Measurements from ENCODE around the gene CMIP. TPM values are rescaled to one million over a fixed set of nuclear protein-coding genes. Genes with fewer than 3 reads are reported as not detected.

Gene CMIP
- total RNA-seq, 1 experiment from 2014 or later = 25.7 TPM

DNA sequence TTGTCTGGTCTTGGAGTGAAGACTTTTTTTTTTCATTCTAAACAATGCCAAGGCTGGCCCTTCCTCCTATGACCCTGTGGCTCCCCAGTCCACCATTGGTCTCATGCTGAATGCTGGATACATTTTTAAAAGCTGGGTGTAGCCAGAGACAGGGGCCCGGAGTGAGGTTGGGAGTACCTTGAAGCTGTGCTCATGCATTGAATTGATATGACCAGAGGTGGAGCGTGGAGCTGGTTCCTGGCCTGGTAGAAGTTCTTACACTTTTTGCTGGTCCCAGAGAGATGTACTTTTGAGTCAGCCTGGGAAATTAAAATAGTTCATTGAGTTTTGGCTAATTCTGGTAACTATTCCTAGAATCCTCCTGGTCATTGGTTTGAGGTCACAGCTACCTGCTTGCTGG, 83.6 kb downstream of the CMIP start:
- Histone ChIP-seq H3K9ac (ENCODE audit: low read length) (no peak overlapping the region), H3K4me1 (ENCODE audit: insufficient read depth, low read length) (peaks cover 36% of the 10 kb centered on the region), H3F3A (ENCODE audit: low read length, unreplicated experiment) (no peaks in the 10 kb centered on the region), H3K27ac (ENCODE audit: low read length) (no peak overlapping the region), H2AFZ (ENCODE audit: low read length) (no peak overlapping the region), H3K4me3 (ENCODE audit: low read length) (no peak overlapping the region), H3K27me3 (ENCODE audit: low read length) (no peaks in the 10 kb centered on the region), H3K9me2 (replicated peaks; ENCODE audit: low read length) (no peaks in the 10 kb centered on the region), H3K36me3 (ENCODE audit: low read depth, low read length) (peaks cover 22% of the 10 kb centered on the region), H4K20me1 (ENCODE audit: low read length) (0 out of 2 replicates have a peak, but pooled peaks cover 5% of the 10 kb centered on the region), H3K4me2 (ENCODE audit: low read length) (no peak overlapping the region), H3K79me2 (ENCODE audit: low read length) (peaks cover 100% of the 10 kb centered on the region), H3K9me3 (ENCODE audit: low read length) (no peaks in the 10 kb centered on the region)
- no TSS peak for BruUV-seq (replicated peaks)
- no peak for ATAC-seq
- intact Hi-C loops (cut with micrococcal nuclease) = no loop called here
- no peak for DNase-seq
- ChIA-PET CTCF (no interaction called here), POLR2A (ENCODE audit: unreplicated experiment) (no interaction called here)
- TF ChIP-seq, protein P1, sequence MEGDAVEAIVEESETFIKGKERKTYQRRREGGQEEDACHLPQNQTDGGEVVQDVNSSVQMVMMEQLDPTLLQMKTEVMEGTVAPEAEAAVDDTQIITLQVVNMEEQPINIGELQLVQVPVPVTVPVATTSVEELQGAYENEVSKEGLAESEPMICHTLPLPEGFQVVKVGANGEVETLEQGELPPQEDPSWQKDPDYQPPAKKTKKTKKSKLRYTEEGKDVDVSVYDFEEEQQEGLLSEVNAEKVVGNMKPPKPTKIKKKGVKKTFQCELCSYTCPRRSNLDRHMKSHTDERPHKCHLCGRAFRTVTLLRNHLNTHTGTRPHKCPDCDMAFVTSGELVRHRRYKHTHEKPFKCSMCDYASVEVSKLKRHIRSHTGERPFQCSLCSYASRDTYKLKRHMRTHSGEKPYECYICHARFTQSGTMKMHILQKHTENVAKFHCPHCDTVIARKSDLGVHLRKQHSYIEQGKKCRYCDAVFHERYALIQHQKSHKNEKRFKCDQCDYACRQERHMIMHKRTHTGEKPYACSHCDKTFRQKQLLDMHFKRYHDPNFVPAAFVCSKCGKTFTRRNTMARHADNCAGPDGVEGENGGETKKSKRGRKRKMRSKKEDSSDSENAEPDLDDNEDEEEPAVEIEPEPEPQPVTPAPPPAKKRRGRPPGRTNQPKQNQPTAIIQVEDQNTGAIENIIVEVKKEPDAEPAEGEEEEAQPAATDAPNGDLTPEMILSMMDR (conservative IDR thresholded peaks at IDR 0.05; ENCODE audit: low read depth, low read length) = no peak
- TF ChIP-seq EZH2phosphoT487 (IDR thresholded peaks at IDR 0.05; ENCODE audit: borderline replicate concordance, low read length) (no peak), EZH2 (IDR thresholded peaks at IDR 0.05; ENCODE audit: low read length, unreplicated experiment) (no peak)

DNA sequence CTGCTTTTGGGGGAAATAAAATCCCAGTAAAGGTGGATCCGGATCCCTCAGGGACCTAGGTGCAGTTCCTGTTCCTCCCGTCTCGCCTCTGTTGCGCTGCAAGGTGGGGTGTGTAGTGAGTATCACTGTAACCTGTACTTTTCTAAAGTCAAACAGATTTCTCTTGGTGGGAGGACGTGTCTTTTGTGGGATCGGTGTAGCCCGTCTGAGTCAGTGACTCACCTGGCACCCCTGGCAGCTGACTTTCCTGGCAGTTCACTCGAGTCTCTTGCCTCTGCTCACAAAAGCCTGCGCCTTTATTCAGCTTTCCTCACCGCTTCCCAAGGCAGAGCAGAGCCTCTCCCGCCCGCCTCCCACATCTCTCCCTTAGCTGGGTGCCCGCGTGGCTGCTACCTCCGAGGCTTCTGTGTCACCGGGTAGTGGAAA, 85.7 kb downstream of the CMIP start:
- POLR2A ChIA-PET (ENCODE audit: unreplicated experiment) = no interaction called here
- Histone ChIP-seq H3K9me2 (replicated peaks; ENCODE audit: low read length) (no peaks in the 10 kb centered on the region), H3K27ac (ENCODE audit: low read length) (no peak overlapping the region), H3F3A (ENCODE audit: low read length, unreplicated experiment) (no peaks in the 10 kb centered on the region), H3K9ac (ENCODE audit: low read length) (no peak overlapping the region), H3K9me3 (ENCODE audit: low read length) (no peaks in the 10 kb centered on the region), H3K79me2 (ENCODE audit: low read length) (peaks cover 100% of the 10 kb centered on the region), H3K27me3 (ENCODE audit: low read length) (no peaks in the 10 kb centered on the region), H2AFZ (ENCODE audit: low read length) (no peak overlapping the region), H3K4me3 (ENCODE audit: low read length) (no peak overlapping the region), H3K4me2 (ENCODE audit: low read length) (no peak overlapping the region), H3K4me1 (ENCODE audit: insufficient read depth, low read length) (peaks cover 21% of the 10 kb centered on the region), H3K36me3 (ENCODE audit: low read depth, low read length) (peaks cover 18% of the 10 kb centered on the region), H4K20me1 (ENCODE audit: low read length) (0 out of 2 replicates have a peak, but pooled peaks cover 16% of the 10 kb centered on the region)
- ATAC-seq (no peak), DNase-seq (no peak)
- intact Hi-C loops (cut with micrococcal nuclease) = no loop called here
- TF ChIP-seq EZH2 (IDR thresholded peaks at IDR 0.05; ENCODE audit: low read length, unreplicated experiment) (no peak), EZH2phosphoT487 (IDR thresholded peaks at IDR 0.05; ENCODE audit: borderline replicate concordance, low read length) (no peak)
- TF ChIP-seq, protein P1 (conservative IDR thresholded peaks at IDR 0.05; ENCODE audit: low read depth, low read length) = no peak
- BruUV-seq (replicated peaks) = no TSS peak
- CTCF ChIA-PET = no interaction called here

DNA sequence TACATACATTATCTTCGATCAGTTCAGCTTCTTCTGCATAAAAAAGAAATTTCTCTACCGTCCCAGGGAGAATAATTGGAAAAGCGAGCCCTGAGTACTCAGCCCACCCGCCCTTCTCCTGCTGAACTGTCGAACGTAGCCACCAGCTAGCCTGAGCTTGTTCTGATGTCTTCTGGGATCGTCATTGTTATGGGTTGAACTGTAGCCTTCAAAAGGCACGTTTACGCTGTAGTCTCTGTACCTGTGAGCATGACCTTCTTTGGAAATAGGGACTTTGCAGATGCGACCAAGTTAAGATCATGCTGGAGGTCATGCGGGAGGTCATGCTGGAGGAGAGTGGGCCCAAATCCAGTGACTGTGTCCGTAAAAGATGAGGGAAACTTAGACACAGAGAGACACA, 86.2 kb downstream of the CMIP start:
- ChIA-PET CTCF (no interaction called here), POLR2A (ENCODE audit: unreplicated experiment) (no interaction called here)
- H3K9me2 ChIP-seq (replicated peaks; ENCODE audit: low read length) = no peaks in the 10 kb centered on the region
- no peak overlapping the region for H2AFZ ChIP-seq (ENCODE audit: low read length)
- H3K4me1 ChIP-seq (ENCODE audit: insufficient read depth, low read length) = peaks cover 17% of the 10 kb centered on the region
- H3F3A ChIP-seq (ENCODE audit: low read length, unreplicated experiment) = no peaks in the 10 kb centered on the region
- BruUV-seq (replicated peaks) = no TSS peak
- DNase-seq (no peak), ATAC-seq (no peak)
- peaks cover 100% of the 10 kb centered on the region for H3K79me2 ChIP-seq (ENCODE audit: low read length)
- intact Hi-C loops (cut with micrococcal nuclease) = no loop called here
- H4K20me1 ChIP-seq (ENCODE audit: low read length) = 0 out of 2 replicates have a peak, but pooled peaks cover 16% of the 10 kb centered on the region
- no peaks in the 10 kb centered on the region for H3K27me3 ChIP-seq (ENCODE audit: low read length)
- H3K27ac ChIP-seq (ENCODE audit: low read length) = no peak overlapping the region
- TF ChIP-seq EZH2phosphoT487 (IDR thresholded peaks at IDR 0.05; ENCODE audit: borderline replicate concordance, low read length) (no peak), EZH2 (IDR thresholded peaks at IDR 0.05; ENCODE audit: low read length, unreplicated experiment) (no peak)
- TF ChIP-seq, protein P1 (conservative IDR thresholded peaks at IDR 0.05; ENCODE audit: low read depth, low read length) = no peak
- H3K36me3 ChIP-seq (ENCODE audit: low read depth, low read length) = peaks cover 18% of the 10 kb centered on the region
- H3K4me2 ChIP-seq (ENCODE audit: low read length) = no peak overlapping the region
- no peak overlapping the region for H3K4me3 ChIP-seq (ENCODE audit: low read length)
- no peaks in the 10 kb centered on the region for H3K9me3 ChIP-seq (ENCODE audit: low read length)
- no peak overlapping the region for H3K9ac ChIP-seq (ENCODE audit: low read length)
